Measurements from ENCODE around the gene HMGXB3.

HMGXB3 gene

GRCh38 chr5:149990518-149991376, 9.8 kb upstream of the HMGXB3 start:
- H3K4me3 ChIP-seq (ENCODE audit: low read depth, low read length), result no peak overlapping the region
- DNase-seq (ENCODE audit: low read depth), result peak; percentile 31
- TF ChIP-seq, protein P1, sequence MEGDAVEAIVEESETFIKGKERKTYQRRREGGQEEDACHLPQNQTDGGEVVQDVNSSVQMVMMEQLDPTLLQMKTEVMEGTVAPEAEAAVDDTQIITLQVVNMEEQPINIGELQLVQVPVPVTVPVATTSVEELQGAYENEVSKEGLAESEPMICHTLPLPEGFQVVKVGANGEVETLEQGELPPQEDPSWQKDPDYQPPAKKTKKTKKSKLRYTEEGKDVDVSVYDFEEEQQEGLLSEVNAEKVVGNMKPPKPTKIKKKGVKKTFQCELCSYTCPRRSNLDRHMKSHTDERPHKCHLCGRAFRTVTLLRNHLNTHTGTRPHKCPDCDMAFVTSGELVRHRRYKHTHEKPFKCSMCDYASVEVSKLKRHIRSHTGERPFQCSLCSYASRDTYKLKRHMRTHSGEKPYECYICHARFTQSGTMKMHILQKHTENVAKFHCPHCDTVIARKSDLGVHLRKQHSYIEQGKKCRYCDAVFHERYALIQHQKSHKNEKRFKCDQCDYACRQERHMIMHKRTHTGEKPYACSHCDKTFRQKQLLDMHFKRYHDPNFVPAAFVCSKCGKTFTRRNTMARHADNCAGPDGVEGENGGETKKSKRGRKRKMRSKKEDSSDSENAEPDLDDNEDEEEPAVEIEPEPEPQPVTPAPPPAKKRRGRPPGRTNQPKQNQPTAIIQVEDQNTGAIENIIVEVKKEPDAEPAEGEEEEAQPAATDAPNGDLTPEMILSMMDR (IDR thresholded peaks at IDR 0.05; ENCODE audit: low read depth, low read length, missing control alignments), result peak; percentile 90

- TF ChIP-seq, protein P1 (IDR thresholded peaks at IDR 0.05; ENCODE audit: low read depth, low read length, missing control alignments), result no peak
- no peak overlapping the region for H3K4me3 ChIP-seq (ENCODE audit: low read depth, low read length)
- no peak for DNase-seq (ENCODE audit: low read depth)
Measured at GRCh38 chr5:149993471-149993870, 7.1 kb upstream of the HMGXB3 start.

- no peak for DNase-seq (ENCODE audit: low read depth)
- TF ChIP-seq, protein P1 (IDR thresholded peaks at IDR 0.05; ENCODE audit: low read depth, low read length, missing control alignments), result no peak
- no peak overlapping the region for H3K4me3 ChIP-seq (ENCODE audit: low read depth, low read length)
Measured at GRCh38 chr5:149995385-149996204, 4.9 kb upstream of the HMGXB3 start.

DNA sequence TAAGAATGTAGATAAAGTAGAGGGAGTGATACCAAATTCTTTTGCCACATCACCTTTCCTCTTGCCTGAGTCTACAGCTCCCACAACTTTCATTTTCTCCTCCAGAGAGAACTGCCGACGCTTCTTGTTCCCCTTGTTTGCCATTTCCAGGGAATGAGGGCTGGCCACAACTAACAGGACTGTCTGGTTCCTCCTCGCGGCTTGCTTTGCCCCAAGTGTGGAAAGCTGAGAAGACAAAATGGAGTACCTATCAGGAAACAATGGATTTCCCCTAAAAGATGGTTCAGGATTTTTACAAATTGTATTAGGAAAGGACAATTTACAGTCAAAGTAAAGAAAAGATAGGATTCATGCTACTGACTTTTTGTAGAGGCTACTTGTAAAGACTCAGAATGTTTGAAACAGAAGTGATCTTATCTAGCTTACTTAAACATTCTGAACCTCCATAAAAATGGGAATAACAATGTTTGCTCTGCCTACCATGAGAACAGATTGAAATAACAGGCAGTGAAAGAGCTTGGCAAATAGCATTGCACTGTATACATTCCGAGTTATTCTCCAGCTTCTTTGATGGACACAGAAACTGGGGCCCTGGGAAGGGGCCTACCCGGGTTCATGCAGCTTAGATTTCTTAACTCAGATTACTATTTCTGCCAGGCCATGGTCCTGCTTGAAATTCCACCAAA, 4.2 kb upstream of the HMGXB3 start:
- H3K4me3 ChIP-seq (ENCODE audit: low read depth, low read length), result no peak overlapping the region
- TF ChIP-seq, protein P1 (IDR thresholded peaks at IDR 0.05; ENCODE audit: low read depth, low read length, missing control alignments), result no peak
- DNase-seq (ENCODE audit: low read depth), result no peak

DNA sequence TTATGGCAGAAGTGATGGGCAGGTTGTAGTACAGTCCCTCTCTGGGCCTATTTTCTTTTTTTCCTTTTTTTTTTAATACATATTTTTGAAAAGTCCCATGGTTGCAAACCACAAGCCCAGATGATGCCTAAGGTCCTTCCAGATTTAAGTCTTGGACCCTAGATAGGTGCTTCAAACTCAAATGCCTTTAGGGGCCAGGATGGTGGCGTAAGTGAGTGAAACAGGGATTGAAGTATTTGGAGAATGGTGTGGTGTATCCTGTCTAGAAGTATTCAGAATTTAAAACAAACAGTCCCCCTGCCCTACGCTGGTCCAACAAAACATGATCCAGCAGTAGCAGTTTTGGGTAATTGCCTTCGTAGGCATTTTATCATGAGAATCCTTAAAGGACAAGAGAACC, 2.3 kb upstream of the HMGXB3 start:
- DNase-seq (ENCODE audit: low read depth), result no peak
- no peak overlapping the region for H3K4me3 ChIP-seq (ENCODE audit: low read depth, low read length)
- TF ChIP-seq, protein P1 (IDR thresholded peaks at IDR 0.05; ENCODE audit: low read depth, low read length, missing control alignments), result no peak

DNA sequence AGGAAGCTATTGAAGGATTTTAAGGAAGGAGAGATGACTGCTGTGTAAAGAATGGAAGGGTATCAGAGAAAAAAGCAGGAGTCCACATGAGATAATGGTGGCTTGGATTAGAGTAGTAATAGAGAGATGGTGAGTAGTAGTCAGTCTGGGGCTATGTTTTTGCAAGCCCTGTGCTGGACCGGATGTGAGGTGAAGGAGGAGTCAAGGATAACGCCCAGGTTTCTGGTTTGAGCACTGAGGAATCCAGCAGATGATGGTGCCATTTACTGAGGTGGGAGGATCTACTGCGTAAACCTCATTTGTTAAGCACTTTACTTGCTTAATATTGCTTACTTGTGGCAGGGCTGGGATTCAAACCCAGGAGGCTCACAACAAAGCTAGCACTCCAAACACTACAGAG, 1.2 kb upstream of the HMGXB3 start:
- peak overlapping the region; percentile 92; the same call in 1 of the 2 replicates for H3K4me3 ChIP-seq (ENCODE audit: low read depth, low read length)
- DNase-seq (ENCODE audit: low read depth), result no peak
- TF ChIP-seq, protein P1 (IDR thresholded peaks at IDR 0.05; ENCODE audit: low read depth, low read length, missing control alignments), result no peak

All from GM12864 (cell line).